NCI-H187 treated with DMSO at 0.1 percent for 48 hours (cell line): Measurements from ENCODE around the gene UNC5B.

Experiments
- DNase-seq: peaks from one replicate; lab custom pipeline; 2025; lab: John Stamatoyannopoulos, UW

Gene UNC5B

GRCh38 chr10:71212318-71213126 lies at the start of gene UNC5B:
Gene UNC5B, plus strand, starts transcription at chr10:71212570. Its CDS starts 416 bp downstream, at chr10:71212986.
- DNase-seq: no peak

GRCh38 chr10:71173466-71173865 lies 38.9 kb upstream of the UNC5B start:
- DNase-seq: no peak

GRCh38 chr10:71176661-71177060 lies 35.7 kb upstream of the UNC5B start:
- DNase-seq: no peak

- no peak for DNase-seq
Observed at GRCh38 chr10:71177651-71178199, 34.6 kb upstream of the UNC5B start.

GRCh38 chr10:71178880-71179279 lies 33.5 kb upstream of the UNC5B start:
- no peak for DNase-seq

- no peak for DNase-seq
Observed at GRCh38 chr10:71179382-71179781, 33.0 kb upstream of the UNC5B start.

DNA sequence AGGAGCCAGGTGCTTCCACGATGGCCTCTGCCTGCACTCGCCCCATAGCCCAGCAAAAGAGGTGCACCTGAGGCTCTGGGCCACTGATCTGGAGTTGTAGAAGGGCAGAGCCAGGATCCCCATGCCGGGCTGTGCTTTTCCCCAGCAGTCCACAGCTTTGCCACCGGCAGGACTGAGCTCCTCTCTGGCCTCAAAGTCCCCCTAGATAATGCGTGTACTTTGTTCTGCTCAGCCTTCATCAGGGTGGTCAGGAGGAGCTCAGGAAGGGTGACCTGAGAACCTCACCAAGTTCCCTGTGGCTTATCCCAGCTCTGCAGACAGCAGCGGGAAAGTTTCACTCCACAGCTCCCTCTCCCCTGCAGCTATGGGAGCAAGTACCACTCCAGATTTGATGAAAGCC lies 27.9 kb upstream of the UNC5B start:
- DNase-seq: no peak

DNA sequence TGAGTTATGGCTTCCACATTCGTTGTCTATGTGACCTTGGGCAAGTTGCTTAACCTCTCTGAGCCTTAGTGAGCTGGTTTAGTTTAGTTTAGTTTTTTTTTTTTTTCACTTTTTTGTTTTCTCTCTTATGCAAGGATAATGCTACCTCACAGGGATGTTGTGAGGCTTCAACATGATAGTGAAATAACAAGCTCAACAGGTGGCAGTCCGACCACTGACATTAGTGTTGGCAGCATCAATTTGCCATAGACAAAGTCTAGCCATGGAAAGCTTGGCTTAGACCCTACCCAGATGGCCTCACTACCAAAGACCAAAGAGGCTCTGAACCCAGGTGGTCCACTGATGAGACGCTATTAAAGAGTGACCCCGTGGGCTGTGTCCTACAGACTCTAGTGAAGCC lies 27.2 kb upstream of the UNC5B start:
- DNase-seq: no peak

GRCh38 chr10:71187197-71187596 lies 25.2 kb upstream of the UNC5B start:
- no peak for DNase-seq

GRCh38 chr10:71187600-71187999 lies 24.8 kb upstream of the UNC5B start:
- no peak for DNase-seq

DNA sequence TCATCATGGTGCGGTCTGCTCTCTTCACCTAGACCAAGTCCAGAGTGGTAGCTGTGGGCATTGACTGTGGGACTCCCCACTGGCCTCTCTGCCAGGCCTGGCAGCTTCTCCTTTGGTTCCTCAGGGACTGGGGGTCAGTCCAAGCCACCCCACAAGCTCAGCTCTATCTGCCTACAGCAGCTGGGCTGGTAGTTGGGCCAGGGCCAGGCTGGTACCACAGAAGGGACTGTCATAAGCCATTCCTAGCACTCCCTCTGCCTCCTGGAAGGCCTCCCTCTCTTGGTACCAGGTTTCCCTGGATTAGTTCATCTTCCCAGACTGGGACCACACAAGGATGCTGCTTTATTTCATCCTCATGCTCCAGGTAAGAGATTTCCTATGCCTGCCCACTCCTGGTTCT lies 24.2 kb upstream of the UNC5B start:
- no peak for DNase-seq

GRCh38 chr10:71191019-71191418 lies 21.4 kb upstream of the UNC5B start:
- DNase-seq: no peak

DNA sequence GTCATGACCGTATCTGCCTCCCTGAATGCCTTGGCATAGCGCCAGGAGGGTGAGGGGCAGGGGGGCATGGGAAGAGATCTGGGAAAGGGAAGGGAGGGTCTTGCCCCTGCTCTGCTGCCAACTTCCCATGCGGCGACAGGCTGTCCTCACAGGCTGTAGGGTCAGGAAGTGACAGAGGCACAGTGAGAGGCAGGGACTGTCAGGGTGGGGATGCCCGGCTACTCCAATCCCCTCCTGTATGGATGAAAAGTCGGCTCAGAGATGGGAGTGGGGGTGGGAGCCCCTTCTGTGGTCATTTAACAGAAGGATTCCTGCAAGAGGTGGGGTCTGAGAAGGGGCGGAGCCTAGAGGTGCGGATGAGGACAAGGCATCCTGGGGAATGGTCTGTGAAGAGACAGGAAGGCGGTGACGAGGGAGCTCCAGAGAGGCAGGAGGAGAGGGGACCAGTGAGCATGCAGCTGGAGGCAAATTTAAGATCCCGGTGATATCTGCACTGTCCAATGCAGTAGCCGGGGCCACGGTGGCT lies 20.8 kb upstream of the UNC5B start:
- DNase-seq: no peak

DNA sequence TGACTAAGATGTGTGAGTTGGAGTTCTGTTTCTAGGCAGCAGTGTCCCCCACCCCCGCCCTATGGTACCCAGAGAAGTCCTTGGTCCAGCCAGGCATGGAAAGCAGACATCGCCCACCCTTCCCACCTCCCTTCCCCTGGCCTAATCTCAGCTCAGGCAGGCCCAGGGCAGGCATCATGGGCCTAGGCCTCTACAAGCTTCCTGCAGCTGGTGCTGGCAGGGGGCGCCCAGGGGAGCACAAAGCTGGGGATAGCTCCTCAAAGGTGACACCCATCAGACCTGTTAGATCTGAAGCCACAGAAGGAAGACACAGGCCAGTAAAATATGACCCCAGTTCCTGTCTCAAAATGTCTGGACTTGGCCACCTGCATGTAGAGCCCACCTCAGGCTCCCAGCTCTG lies 18.9 kb upstream of the UNC5B start:
- no peak for DNase-seq

- DNase-seq: no peak
Observed at GRCh38 chr10:71197955-71198354, 14.4 kb upstream of the UNC5B start.

- no peak for DNase-seq
Observed at GRCh38 chr10:71201849-71202248, 10.5 kb upstream of the UNC5B start.

DNA sequence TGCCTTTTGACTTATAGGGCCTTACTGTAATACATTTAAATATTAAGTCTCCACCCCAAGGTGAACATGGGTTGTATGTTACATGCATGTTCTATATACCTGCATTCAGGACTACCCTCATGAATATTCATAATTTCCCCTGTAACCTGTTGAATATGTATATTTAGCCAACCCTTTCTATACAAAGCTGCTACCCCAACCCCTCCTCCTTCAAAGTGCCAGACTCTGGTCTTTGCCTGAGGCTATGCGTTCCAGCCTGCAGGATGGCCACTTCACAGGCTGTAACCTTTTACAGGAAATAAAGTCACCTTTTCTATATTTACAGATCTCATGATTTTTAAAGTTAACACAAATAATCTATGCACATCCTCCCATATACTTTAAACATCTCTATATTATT lies 10.1 kb upstream of the UNC5B start:
- DNase-seq: no peak

DNA sequence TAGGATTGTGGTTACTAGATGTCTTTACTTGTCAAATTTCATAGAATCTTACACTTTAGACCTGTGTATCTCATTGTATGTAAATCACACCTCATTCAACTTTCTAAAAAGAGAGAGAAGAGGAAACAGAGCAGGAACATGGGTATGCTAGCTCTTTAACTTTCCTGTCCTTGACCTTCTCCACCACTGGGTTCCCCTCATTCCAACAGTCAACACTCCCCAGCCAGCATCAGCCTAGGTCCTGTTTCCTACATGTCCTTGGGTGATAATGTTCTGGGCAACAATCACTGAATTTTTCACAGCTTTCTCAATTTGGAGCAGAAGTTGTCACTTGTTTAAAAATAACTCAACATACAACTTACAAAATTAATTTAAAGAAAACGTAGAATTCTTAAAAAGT lies 9.2 kb upstream of the UNC5B start:
- DNase-seq: no peak

DNA sequence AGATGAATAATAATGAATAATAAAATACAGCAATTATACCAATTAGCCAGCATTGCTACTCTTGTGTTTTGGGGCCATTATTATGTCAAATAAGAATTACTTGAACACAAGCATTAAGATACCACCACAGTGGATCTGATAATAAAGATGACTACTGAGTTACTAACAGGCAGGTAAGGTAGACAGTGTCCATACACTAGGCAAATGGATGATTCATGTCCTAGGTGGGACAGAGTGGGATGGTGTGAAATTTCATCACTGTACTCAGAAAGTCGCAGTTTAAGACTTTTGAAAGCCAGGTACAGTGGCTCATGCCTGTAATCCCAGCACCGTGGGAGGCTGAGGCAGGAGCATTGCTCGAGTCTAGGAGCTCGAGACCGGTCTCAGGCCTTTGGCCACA lies 8.7 kb upstream of the UNC5B start:
- no peak for DNase-seq

DNA sequence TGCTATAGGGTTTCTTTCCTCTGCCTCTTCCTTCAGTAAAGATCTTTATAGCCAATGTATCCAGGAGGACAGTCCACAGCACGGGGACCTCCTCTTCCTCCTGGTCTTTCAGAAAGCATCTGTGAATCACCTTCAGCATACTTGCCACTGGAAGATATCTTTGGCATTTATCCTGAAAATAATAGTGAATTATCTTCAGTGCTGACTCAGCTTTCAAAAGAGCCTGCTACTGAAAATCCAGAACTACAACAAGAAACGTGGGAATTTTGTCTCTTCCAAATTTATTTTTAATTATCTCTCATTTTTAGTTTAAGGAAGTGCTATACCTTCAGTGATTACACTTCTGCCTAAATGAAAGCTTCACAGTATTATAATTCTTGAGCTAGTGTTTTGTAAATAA lies 7.6 kb upstream of the UNC5B start:
- DNase-seq: no peak

DNA sequence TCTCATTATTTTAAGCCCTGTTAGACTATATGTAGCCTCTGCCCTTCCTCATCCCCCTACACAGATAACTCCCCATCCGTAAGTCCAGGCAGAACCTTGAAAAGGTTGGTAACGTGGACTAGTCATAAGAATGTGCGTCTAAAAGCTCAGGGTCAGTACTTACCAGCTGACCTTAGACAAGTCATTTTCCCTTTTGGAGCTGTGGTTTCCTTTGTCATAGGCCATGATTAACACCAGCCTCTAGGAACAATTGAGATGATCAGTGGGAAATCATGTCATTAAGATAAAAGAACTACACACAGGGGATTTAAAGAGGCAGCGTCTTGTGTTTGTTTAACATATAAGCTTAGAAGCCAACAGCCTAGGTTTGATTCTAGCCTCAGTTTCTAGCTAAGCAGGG lies 6.9 kb upstream of the UNC5B start:
- no peak for DNase-seq

DNA sequence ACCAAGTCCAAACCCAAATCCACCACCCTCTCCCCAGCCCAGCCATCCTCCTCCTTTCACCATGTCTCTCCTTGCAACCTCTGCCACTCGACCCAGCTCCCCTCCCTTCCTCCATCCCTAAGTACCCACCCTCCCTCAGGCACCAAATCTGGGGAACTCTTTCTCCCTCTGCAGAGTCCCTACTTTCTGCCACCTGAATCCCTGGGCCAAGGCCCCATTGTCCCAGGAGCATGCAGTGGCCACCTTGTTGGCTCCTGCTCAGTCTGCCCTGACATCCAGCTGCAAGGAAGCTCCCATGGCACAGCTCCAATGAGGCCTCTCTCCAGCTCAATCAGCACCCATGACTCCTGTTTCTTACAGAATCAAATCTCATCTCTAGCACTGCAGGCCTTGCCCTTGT lies 5.5 kb upstream of the UNC5B start:
- DNase-seq: no peak

GRCh38 chr10:71207578-71207977 lies 4.8 kb upstream of the UNC5B start:
- DNase-seq: no peak

DNA sequence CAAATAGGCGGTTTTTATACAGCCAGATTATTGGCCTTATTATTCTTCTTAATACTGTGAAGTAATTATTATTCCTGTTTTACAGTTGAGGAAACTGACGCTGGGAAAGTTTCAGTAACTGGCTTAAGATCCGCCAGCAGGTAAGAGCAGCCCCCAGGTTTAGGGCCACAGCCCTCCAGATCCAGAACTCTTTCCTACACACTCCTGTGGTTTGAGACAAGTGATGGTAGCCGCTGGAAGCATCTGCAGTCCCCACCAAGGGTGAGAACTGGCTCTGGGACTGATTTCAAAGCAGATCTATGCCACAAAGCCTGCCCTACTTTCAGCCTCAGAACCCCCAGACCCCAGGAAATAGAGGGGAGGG lies 3.0 kb upstream of the UNC5B start:
- no peak for DNase-seq
